ENCODE data around the gene HNRNPD. TPM values are rescaled to one million over a fixed set of nuclear protein-coding genes. Genes with fewer than 3 reads are reported as not detected.
"Not testable (repeated sequence)": the region's sequence is repeated elsewhere in the genome, so short reads cannot be mapped to it uniquely, and the experiment has no call there.

Gene HNRNPD
- total and polyA plus RNA-seq, 2 donors (not counting 1 experiment from before 2014, with no cell fraction given): 24.1 to 58.6 TPM

- Histone ChIP-seq H3K79me2 (ENCODE audit: control insufficient read depth, insufficient read depth, low read length) (peaks cover 24% of the 10 kb centered on the region), H3K27me3 (ENCODE audit: control insufficient read depth, insufficient read depth, low read length) (no peaks in the 10 kb centered on the region), H3K27ac (ENCODE audit: insufficient read depth, low read length) (no peak overlapping the region), H3K9me3 (ENCODE audit: control insufficient read depth, insufficient read depth, low read depth, low read length) (no peaks in the 10 kb centered on the region), H3K36me3 (ENCODE audit: control insufficient read depth, insufficient read depth, low read length) (peaks cover 23% of the 10 kb centered on the region), H3K4me3 (replicated peaks in 1 of 4; ENCODE audit: control extremely low read depth in 1 of 4, insufficient read depth in 1 of 4, low read depth in 3 of 4, low read length in 4 of 4) (no peak overlapping the region), H3K9ac (ENCODE audit: insufficient read depth, low read length) (no peak overlapping the region), H3K4me2 (ENCODE audit: extremely low read depth, insufficient read depth, low read length) (no peak overlapping the region), H4K20me1 (ENCODE audit: control insufficient read depth, extremely low read depth, insufficient read depth, low read length) (peaks cover 12% of the 10 kb centered on the region), H3K4me1 (ENCODE audit: control insufficient read depth, extremely low read depth, insufficient read depth, low read length) (peaks cover 15% of the 10 kb centered on the region), H2AFZ (ENCODE audit: low read length) (no peak overlapping the region)
- TF ChIP-seq EZH2 (IDR thresholded peaks at IDR 0.05; ENCODE audit: low read length, missing control alignments): no peak
- TF ChIP-seq CTCF (conservative IDR thresholded peaks at IDR 0.05 in 1 of 2, IDR thresholded peaks at IDR 0.05 in 1 of 2; ENCODE audit: low read depth in 1 of 2, low read length in 2 of 2): no peak
- DNase-seq (ENCODE audit: low read depth in 2 of 2): no peak
Observed at GRCh38 chr4:82421796-82422560, 48.2 kb upstream of the HNRNPD start.

DNA sequence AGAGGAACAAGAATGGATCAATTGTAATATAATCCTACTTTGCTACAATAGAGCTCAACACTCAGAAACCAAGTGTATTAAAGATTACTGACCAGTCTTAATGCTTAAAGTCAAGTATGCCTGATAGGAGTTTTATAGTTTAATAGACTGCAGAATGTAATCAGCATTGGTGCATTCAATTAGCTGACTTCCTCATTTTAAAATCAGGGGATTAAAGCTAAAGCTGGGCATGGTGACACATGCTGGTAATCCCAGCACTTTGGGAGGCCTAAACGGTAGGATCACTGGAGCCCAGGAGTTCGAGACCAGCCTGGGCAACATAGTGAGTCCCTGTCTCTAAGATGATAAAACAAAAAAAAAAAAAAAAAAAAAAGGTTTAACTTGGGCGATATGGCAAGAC is 45.7 kb upstream of the HNRNPD start:
- no peak for DNase-seq (ENCODE audit: low read depth in 2 of 2)
- Histone ChIP-seq H3K4me3 (replicated peaks in 1 of 4; ENCODE audit: control extremely low read depth in 1 of 4, insufficient read depth in 1 of 4, low read depth in 3 of 4, low read length in 4 of 4) (no peak overlapping the region), H3K27me3 (ENCODE audit: control insufficient read depth, insufficient read depth, low read length) (no peaks in the 10 kb centered on the region), H3K4me1 (ENCODE audit: control insufficient read depth, extremely low read depth, insufficient read depth, low read length) (peaks cover 6% of the 10 kb centered on the region), H3K9ac (ENCODE audit: insufficient read depth, low read length) (no peak overlapping the region), H3K9me3 (ENCODE audit: control insufficient read depth, insufficient read depth, low read depth, low read length) (no peaks in the 10 kb centered on the region), H2AFZ (ENCODE audit: low read length) (no peak overlapping the region), H3K4me2 (ENCODE audit: extremely low read depth, insufficient read depth, low read length) (no peak overlapping the region), H3K79me2 (ENCODE audit: control insufficient read depth, insufficient read depth, low read length) (no peaks in the 10 kb centered on the region), H4K20me1 (ENCODE audit: control insufficient read depth, extremely low read depth, insufficient read depth, low read length) (no peaks in the 10 kb centered on the region), H3K27ac (ENCODE audit: insufficient read depth, low read length) (no peak overlapping the region), H3K36me3 (ENCODE audit: control insufficient read depth, insufficient read depth, low read length) (peaks cover 9% of the 10 kb centered on the region)
- TF ChIP-seq CTCF (conservative IDR thresholded peaks at IDR 0.05 in 1 of 2, IDR thresholded peaks at IDR 0.05 in 1 of 2; ENCODE audit: low read depth in 1 of 2, low read length in 2 of 2) (no peak), EZH2 (IDR thresholded peaks at IDR 0.05; ENCODE audit: low read length, missing control alignments) (no peak)

GRCh38 chr4:82415922-82416365 is 42.2 kb upstream of the HNRNPD start:
- TF ChIP-seq CTCF (conservative IDR thresholded peaks at IDR 0.05 in 1 of 2, IDR thresholded peaks at IDR 0.05 in 1 of 2; ENCODE audit: low read depth in 1 of 2, low read length in 2 of 2): no peak
- TF ChIP-seq EZH2 (IDR thresholded peaks at IDR 0.05; ENCODE audit: low read length, missing control alignments): no peak
- DNase-seq (ENCODE audit: low read depth in 2 of 2): no peak
- no peak overlapping the region for H3K4me2 ChIP-seq (ENCODE audit: extremely low read depth, insufficient read depth, low read length)

GRCh38 chr4:82415061-82415460 is 41.3 kb upstream of the HNRNPD start:
- not testable (repeated sequence) for H3K9me3 ChIP-seq (ENCODE audit: control insufficient read depth, insufficient read depth, low read depth, low read length); H2AFZ ChIP-seq (ENCODE audit: low read length); H3K9ac ChIP-seq (ENCODE audit: insufficient read depth, low read length); H3K4me2 ChIP-seq (ENCODE audit: extremely low read depth, insufficient read depth, low read length); H3K4me3 ChIP-seq (replicated peaks in 1 of 4; ENCODE audit: control extremely low read depth in 1 of 4, insufficient read depth in 1 of 4, low read depth in 3 of 4, low read length in 4 of 4); H3K4me1 ChIP-seq (ENCODE audit: control insufficient read depth, extremely low read depth, insufficient read depth, low read length); H3K27me3 ChIP-seq (ENCODE audit: control insufficient read depth, insufficient read depth, low read length); H3K79me2 ChIP-seq (ENCODE audit: control insufficient read depth, insufficient read depth, low read length); H3K36me3 ChIP-seq (ENCODE audit: control insufficient read depth, insufficient read depth, low read length); H3K27ac ChIP-seq (ENCODE audit: insufficient read depth, low read length); H4K20me1 ChIP-seq (ENCODE audit: control insufficient read depth, extremely low read depth, insufficient read depth, low read length); DNase-seq (ENCODE audit: low read depth in 2 of 2)

More at GRCh38 chr4:82415922-82416365, 42.2 kb upstream of the HNRNPD start:
- Histone ChIP-seq H3K27me3 (ENCODE audit: control insufficient read depth, insufficient read depth, low read length) (no peaks in the 10 kb centered on the region), H3K27ac (ENCODE audit: insufficient read depth, low read length) (no peak overlapping the region), H2AFZ (ENCODE audit: low read length) (no peak overlapping the region), H3K4me3 (replicated peaks in 1 of 4; ENCODE audit: control extremely low read depth in 1 of 4, insufficient read depth in 1 of 4, low read depth in 3 of 4, low read length in 4 of 4) (no peak overlapping the region), H3K4me1 (ENCODE audit: control insufficient read depth, extremely low read depth, insufficient read depth, low read length) (no peaks in the 10 kb centered on the region), H3K9me3 (ENCODE audit: control insufficient read depth, insufficient read depth, low read depth, low read length) (no peaks in the 10 kb centered on the region), H3K9ac (ENCODE audit: insufficient read depth, low read length) (no peak overlapping the region), H4K20me1 (ENCODE audit: control insufficient read depth, extremely low read depth, insufficient read depth, low read length) (no peaks in the 10 kb centered on the region), H3K79me2 (ENCODE audit: control insufficient read depth, insufficient read depth, low read length) (no peaks in the 10 kb centered on the region), H3K36me3 (ENCODE audit: control insufficient read depth, insufficient read depth, low read length) (no peaks in the 10 kb centered on the region)
